T-helper 22 cell (primary cell): ENCODE measurements around the gene NOS1AP.

Experiments
- DNase-seq: peaks from one replicate; pipeline ENCODE4 v3.0.0-alpha.2; 2020; ENCODE audit warnings: low read depth

NOS1AP gene

DNA sequence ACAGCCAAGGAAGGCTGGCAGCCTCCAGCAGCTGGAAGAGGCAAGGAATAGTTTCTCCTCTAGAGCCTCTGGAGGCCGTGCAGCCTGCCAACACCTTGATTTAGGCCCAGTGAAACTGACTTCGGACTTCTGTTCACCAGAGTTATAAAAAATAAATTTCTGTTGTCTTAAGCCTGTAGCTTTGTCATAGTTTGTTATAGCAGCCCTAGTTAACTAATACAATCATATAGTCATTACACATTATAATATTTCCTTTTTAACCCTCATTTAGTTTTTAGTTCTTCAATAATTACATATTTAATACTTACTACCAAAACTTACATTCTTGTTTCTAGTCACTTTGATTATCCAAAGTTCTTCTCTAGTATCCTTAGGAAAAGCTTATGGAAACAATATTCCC lies 20.3 kb downstream of the NOS1AP start:
- no peak for DNase-seq

DNA sequence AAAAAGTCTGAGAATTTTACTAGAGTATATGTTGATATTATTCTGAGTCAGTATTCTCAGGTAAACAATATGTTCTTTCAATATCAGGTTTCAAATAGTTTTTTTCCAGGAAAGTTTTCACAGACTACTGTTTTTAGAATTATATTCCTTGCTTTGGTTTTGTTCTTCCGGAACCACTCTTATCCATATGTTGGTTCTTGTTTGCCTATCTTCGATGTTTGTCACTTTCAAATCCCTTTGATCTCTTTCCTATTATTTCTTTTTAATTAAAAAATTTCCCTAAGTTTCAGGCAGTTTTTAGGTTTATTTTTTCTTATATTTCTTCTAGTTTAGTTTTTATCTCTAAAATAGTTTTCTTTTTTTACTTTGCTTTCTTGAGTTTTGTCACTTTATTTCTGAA lies 20.9 kb downstream of the NOS1AP start:
- no peak for DNase-seq

DNA sequence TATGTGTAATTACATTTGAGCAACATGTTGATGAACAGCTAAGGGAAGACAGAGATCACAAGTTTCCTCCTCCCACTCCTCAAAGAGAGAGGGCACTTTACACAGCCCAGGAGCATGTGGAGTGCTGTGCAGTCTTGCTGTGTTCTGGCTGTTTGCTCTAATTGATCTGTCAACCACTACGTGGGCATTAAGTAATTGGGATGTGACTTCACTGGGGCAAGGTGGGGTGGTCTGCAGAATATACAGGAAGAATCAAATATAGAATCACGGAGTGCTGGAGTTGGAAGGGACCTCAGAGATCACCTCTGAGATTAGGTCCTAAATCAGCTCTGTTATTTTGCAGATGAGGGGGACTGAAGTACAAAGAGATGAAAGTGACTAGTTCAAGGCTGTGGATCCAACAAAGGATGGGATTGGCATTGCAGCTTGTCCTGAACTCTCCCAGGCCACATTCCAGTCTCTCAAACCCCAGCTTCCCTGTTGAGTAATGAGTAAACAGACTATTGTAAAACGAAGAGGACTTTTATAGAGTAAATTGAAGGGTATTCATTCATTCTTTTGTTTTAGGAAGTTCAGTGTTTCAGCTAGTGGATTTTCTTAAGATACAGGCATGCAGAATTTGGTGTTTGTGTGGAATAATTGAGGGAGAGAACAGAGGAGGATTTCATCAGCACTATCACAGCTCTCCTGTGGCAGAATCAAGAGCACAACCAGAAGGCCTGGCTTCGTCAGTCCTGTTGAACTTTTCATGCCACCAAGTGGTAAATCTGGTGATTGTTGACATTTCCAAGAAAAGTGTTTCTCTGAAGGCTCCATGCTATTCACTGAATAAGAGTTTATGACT lies 22.4 kb downstream of the NOS1AP start:
- no peak for DNase-seq

DNA sequence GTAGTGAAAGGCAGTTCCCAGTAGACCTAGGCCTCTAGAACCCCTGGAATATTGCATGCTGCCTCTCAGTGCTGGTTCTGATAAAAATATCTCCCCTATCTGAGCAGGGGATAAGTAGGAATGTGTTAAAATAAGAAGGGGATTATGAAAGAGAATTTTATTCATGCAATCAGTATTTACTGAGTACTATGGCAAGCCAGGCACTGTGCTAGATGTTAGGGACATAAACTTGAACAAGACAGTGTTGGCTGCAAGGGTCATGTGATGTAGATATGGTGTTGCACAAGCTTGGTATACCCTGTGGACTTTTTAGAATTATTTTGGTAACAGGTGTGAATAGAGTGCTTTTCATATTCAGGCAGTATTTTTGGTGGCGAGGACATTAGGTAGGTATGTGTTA lies 23.6 kb downstream of the NOS1AP start:
- DNase-seq = no peak

DNA sequence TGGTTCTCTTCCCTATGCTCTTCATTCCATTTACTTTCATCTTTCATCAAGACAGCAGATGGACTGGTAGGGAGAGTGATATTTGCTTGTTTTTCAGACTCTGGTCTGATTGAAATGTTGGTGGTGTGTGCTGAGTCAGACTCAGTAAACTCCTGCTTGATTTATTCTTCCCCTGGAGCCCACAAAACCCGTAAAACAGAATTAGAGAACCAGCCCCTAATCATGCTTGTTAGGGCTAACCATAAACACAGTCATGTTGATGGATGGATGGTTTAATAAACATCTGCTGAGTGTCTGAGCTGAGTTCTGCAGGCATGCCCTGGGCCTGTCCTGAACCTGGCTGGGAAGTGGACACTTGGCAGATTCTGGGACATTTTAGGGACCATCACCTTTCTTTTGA lies 24.8 kb downstream of the NOS1AP start:
- DNase-seq = no peak

DNA sequence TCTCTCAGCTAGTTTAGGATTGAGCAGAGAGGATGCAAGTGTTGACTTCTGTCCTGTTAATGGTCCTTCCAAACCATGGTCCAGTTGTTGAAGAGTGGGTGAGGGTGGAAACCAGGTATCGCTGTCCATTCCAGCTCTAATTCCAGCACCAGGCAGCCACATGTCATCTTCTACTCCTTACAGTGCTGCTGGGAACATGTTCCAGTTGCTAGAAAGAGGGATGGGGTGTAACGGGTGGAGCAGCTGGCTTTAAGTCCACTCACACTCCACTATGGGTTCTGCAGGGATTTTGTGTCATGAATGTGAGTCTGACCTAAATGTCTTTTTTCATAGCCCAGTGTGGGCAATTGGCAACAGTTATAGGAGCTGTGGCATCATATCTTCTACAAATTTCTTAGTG lies 25.2 kb downstream of the NOS1AP start:
- DNase-seq = no peak

DNA sequence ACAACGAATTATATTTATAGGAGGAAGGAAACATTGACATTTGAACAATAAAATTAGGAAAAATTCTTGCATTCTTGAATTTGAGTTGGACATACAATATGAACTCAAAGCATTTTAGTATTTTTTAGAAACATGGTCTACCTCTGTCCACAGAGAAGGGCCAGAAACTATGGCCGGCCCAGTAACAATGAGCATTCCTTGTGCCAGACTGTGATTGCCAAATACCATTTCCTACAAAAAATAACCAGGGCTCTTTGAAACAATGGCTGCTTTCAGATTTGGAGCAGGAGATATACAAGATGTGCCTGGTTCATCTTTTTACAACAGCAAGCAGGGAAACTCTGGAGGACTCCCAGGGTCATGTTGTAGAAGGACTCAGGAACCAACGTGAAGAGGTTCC lies 38.4 kb downstream of the NOS1AP start:
- no peak for DNase-seq

DNA sequence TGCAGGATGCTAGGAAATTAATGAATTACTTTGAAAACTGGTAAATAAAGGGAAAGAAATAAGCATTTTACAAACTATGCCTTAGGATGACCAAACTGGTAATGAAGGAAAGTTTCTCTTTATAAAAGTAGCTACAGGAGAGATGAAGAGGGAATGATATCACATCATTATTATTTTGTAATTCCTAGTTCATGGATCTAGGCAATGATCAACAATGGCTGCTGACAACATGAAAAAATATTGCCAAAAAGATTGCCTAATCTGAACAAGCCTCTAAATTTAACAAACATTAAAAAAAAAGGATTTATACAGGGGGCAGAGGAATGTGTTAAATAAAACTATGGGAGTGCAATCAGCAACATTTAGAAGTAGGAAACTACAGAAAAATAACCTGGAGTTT lies 38.9 kb downstream of the NOS1AP start:
- DNase-seq = no peak

DNA sequence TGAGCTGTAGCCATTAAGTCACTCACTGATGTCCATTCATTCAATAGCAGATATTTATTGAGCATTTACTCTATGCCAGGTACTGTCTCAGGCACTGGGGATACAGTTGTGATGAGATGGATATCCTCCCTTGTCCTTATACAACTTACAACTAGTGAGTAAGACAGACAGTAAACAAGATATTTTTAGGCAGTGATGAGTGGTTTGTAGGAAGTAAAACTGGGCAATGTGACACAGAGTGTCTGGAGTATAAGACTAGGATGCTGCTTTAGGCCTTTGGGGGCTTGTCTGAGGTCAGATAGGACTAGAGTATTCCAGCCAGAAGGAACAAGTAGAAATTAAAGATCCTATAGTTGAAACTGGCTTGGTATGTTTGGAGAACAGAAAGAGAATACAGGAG lies 41.4 kb downstream of the NOS1AP start:
- DNase-seq = no peak

DNA sequence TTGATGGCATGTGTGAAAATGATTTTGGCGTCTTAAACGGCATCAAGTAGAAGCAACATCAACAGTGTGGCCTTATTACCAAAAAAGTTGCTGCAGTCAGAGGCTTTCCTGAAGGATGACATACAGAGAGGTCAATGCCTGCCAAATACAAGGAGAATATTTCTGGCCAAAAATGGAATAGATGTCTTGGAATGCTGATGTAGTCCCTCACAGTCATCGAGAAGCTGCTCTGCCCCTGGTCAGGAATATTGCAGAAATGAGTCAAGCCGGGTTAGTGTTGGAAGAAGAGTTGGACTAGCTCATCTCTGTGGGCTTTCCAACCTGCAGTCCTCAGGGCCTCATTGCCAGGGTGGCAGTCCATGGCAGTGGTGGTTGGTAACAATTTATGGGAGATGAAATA lies 42.1 kb downstream of the NOS1AP start:
- DNase-seq = no peak

DNA sequence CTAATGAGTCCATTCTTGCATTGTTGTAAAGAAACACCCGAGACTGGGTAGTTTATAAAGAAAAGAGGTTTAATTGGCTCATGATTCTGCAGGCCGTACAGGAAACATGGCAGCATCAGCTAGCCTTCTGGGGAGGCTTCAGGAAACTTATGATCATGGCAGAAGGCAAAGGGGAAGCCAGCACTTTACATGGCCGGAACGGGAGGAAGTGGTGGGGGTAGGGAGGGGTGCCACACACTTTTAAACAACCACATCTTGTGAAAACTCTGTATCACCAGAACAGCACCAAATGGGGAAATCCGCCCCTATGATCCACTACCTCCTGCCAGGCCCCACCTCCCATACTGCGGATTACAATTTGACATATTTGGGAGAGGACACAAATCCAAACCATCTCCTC lies 43.9 kb downstream of the NOS1AP start:
- no peak for DNase-seq

DNA sequence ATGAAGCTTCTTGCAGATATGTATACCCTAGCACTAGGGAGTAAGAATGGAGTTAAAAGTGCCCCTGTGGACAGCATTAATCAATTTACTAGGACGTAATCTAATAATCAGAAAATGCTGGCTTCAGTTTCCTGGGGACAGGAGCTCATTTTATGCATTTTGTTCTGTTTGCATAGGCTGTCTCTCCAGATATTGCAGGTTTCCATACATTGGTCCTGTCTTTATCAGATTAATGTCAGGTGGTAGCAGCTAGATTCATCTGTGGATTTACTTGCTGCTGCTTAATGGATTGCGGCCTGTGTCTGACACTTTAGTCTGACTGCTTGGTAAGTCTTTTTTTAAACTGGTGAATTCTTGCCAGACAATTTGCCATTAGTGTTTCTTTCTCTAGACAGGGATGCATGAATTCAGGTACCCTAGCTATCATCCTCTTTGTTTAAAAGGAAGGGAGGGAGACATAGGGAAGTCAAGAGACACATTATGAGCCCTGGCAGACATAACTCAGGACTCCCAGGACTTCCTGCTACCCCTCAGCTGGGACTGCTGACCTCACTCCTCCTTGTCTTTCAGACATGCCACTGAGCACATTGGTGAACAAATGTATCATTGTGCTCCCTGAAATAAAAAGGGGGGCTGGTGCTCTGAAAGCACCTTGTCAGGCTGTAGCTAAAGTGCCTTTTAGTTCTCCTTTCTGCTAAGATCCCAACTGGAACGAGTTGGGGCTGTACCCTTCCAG lies 47.7 kb downstream of the NOS1AP start:
- DNase-seq = no peak

DNA sequence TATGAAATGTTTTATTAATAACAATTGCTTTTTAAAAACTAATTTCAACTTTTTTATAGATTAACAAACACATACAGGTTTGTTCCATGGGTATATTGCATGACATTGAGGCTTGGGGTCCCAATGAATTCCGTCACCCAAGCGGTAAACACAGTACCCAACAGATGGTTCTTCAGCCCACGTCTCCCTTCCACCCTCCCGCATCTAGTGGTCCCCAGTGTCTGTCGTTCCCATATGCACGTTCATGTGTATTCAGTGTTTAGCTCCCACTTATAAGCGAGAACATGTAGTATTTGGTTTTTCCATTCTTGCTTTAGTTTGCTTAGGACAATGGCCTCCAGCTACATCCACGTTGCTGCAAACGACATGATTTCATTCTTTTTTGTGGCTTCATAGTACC lies 48.6 kb downstream of the NOS1AP start:
- DNase-seq = no peak

DNA sequence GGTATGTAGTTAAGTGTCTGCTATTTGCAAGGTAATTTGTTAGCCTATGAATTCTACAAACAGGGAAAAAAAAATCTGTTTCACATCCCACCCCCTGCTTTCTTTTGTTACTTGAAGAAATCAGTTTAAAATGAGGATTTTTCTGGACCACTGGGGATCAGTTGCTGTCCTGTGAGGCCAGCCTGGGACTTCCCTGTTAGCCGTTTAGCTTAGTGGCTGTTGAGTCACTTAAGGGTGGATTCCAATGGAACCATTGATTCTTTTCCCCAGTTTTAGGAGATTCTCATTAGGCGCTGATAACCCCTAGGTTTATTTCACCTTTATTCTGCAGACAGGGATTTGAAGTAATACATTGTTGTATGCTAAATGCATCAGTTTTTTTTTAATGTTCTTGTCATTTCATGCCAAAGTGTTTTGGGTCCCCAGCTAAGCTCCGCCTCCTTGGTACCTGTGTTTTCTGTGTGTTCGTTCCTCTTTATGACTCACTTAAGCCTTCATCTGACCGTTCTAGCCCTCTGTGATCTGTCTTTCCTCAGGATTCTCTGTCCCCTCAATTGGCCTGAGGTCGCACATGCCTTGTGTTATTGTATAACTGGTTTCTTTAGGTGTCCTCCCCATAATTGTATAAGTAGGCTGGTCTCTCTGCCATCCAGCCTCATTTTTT lies 59.3 kb downstream of the NOS1AP start:
- DNase-seq = no peak

DNA sequence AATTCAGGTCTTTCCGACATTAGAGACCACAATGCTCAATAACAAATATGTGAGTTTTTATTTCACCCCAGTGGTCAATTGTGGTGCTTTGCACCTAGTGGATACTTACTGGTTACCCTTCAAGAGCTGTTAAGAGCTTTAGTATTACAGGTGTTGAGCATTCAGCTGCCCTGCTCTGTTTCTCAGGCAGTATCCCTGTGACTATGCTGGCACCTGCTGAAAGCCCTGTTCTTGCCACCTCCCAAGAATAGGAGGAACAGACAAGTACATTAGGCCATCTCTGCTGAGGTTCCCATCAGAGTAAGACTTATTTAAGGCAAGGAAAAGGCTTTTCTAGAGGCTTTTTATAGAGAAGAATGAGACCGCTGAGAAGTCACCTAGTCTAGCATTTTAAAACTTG lies 60.8 kb downstream of the NOS1AP start:
- DNase-seq = no peak

DNA sequence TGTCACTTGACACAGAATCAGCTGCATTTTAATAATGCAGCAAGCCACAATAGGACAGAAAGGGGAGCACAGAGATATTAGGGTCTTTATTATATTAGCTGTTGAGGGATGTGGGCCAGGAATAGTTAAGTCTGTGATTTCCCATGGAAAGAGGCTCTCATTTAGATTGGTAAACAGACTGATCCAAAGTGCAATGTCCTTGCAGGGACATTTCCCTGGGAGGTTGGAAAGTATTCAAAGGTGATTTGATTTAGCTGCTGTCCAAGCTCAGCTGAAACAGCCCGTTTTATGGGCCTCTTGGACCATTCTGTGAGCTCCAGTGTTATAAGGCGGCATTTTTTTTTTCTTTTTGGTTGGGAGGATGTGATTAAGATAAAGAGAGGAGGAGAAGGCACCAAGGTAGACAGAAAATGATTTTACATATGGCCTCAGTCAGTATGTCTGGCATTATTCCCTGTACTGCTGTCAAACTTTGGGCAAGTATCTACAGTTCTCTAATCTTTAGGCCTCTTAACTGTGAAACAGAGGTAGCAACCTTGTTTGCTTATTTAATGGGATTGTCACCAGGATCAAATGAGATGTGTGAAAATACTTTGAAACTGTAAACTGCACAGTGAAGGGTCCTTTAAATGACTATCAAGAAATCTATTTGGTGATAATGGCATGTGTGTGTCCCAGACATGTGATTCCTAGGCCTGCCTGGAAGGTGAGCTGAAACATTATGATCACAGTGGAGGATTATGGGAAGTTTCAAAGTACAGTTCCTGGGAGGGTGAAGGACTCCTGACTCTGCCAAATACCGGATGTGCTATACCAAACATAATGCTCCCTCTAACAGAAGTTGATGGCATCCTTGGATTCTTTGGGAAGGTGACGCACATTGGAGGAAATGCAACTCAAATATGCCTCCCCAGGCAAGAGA lies 62.2 kb downstream of the NOS1AP start:
- no peak for DNase-seq

DNA sequence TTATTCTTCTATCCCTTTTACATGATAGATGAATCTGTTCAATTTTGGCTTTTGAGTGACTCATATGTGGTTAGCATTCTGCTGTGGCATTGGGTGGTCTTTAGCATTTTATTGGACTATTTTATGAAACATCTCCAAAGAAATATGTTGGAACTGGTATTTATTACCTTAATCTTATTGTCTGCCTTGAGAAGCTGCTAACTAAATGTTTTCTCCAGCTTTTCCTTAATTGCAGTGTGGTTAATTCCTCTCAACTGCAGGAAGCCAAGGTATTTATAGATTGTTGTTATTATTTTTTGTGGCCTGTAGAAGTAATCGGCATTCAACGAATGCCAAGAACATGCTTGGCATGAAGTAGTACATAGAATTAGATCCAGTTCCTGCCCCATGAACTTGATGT lies 64.1 kb downstream of the NOS1AP start:
- DNase-seq = no peak

DNA sequence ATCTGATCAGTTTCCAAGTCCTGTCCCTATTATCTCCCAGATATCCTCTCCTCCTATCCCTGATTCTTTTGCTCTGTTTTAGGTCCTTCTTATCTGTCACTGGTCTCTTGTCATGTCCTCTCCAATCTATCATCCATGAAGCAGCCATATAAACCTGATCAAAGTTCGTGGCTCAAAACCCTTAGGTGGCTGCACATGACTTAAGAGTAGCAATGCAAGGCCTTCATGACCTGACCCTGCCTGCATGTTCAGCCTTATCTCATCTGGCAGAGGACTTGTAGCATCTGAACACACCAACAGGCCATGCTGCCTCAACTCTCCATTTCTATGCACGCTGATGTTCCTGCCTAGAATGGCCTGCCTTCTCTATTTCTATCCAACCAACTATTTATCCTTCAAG lies 65.2 kb downstream of the NOS1AP start:
- DNase-seq = no peak

DNA sequence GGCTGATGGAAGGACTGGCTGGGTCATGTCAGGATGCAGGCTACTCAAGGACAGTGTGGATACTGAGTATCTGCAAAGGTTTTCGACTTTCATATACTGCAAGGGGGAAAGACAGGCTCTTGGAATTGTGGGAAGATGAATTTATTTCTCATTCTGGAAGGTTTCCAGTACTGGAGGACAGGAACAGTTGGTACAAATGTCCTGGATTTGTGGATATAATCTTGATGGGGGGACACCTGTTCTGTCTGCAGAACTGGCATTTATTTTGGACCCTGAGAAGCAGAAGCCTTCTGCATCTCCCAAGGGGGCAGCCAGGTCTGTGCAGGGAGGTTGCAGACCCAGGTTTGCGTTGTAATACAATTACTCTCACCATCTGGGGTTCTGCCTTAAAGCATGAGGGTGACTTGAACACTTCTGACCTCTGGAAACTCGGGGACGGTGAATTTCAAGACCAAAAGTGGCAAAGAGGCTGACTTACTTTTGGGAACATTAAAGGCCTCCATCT lies 65.8 kb downstream of the NOS1AP start:
- DNase-seq = no peak

DNA sequence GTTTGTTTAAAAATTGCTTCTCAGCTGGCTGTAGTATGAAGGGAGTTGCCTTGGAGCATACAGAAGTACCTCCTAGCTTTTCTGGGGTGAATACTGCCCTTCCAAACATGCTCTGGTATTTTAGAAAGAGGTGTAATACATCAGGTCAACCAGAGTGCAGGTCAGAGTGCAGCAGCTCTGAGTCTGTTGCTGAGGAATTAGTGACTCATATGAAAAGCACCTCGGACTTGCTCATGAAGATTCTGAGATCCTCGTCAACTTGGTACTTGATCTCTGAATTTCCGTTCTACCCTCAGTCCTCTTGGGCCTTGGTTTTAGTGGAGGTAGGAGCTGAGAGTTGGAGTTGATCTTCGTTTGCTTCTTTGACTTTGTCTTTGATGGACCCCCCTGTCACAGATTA lies 67.3 kb downstream of the NOS1AP start:
- DNase-seq = no peak

DNA sequence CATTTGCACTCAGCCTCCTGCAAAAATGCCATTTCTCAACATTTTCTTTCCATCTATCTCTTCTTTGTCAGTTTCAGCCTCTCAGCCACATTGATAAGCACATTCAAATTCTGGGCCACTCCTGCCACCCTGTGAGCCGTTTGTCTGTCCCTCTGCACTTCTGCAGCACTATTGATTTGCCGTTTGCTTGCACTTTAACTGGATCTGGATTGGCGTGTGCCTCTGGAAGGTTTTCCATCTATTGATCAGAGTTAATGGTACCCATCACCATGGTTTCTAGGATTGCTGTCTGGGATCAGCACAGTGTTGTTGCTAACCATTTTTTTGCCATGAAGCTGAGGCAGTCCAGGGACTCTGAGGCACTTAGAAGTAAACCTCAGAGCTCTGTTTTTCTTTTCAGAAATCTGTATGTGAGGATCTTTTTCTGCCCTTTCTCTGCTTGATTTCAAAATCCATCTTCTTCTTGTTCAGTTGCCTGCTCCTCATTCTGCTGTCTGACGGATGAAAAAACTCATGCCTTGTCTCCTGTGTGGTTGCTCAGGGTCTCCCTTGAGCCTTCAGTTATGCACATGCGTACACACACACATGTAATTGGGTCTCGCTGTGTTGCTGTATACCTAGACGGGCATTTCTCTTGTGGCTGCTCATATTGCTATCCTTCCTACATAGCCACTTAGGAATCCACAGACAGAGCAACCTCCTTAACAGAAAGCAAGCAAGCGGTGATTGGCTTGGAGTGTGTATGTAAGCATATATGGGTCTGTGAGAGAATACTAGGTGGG lies 67.9 kb downstream of the NOS1AP start:
- DNase-seq = no peak
